Posterior cingulate gyrus (tissue), 11 donors: ENCODE results near the gene MAML2.
"Not testable (repeated sequence)": the region's sequence is repeated elsewhere in the genome, so short reads cannot be mapped to it uniquely, and the experiment has no call there.

Experiments used
- DNase-seq, 10 donors: peaks; one replicate each; pipeline versions ENCODE4 v3.0.0 to v3.0.0-alpha.2; 2020 to 2021; ENCODE audit warnings: mixed read lengths in 3 of 10
- intact Hi-C: fragments of 100-400 bp; cut with DNase I; formaldehyde crosslinking; loops from one replicate; pipeline ENCODE4 v1.15.1; 2023

Gene MAML2

GRCh38 chr11:96197801-96198701 lies 144.9 kb downstream of the MAML2 start:
- no peak for DNase-seq
- intact Hi-C loops, result no loop called here

DNA sequence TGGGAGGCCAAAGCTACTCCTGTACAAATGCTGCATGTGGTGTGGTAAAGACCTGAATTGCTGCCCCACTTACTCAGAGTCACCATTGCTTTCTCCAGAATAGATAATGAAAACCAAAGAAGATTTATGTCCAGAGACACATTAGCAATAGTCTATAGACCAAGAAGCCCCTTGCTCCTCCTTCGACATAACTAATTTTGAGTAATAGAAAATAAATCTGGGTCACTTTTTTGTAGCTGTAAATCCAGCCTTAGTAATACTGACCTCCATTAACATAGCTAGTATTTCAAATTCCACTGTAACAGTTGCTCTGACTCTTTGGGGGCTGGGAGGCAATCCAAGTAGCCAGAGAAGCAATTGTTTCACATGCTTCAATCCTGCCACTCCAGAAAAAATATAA lies 145.9 kb downstream of the MAML2 start:
- intact Hi-C loops, result no loop called here
- DNase-seq, result no peak

DNA sequence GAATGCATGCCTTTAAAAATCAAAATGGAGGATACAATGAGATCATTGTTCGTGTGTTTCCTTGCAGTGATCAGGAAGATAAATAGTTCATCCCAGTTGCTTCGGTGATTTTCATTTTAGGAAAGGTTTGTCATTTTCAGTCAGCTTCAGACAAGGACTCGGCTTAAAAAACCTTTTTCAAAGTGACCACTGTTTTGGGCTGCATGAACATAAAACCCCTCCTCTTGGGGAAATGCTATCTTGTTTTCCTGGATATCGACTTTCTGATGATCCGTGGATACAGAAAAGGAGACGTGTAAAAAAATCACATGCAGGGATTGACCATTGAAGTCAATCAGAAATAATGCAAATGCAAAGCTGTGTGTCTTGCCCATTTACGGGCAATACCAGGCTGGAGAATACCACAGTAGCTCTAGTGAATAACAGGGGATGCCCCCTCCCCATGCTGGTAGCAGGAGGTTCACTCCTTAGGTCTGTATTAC lies 146.8 kb downstream of the MAML2 start:
- intact Hi-C loops, result no loop called here
- DNase-seq, result no peak

- DNase-seq, result no peak
- intact Hi-C loops, result no loop called here
Measured at GRCh38 chr11:96195671-96196070, 147.3 kb downstream of the MAML2 start.

DNA sequence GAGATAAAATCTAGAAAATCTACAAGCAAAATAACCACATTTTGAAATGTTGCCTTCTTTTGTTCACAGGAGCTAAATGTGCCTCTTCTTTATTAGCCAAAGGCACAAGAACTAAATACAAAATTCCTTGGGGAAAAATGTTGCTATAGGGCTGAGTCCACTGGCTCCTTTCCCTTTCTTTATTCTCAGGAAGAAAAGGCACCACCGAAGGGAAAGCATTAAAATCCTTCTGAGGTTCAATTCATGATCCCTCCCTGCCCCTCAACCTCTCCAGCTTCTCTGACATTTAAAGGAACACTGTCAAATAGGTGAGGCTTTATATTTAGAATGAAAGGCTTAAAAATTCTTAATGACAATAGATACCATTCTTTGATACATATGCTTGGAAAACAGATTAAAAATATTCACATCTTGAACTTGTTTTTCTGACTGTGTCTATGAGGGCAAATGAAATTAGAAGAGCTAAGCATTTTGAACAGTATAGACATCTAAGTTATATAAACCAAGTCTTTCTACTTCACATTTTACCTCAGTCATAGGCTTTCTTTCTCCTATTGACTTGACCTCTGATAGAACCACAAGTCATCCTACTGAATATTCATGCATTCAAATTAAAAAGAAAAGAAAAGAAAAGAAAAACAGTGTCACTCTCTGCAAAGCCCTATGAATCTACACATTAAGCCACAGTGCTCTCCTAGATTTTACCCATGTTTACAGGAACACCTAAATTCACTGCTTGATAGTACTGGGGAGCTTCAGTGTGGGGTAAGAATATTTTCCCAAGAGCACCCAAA lies 148.2 kb downstream of the MAML2 start:
- intact Hi-C loops, result no loop called here
- DNase-seq, result no peak

- no peak for DNase-seq
- intact Hi-C loops, result no loop called here
Measured at GRCh38 chr11:96193745-96194443, 149.1 kb downstream of the MAML2 start.

GRCh38 chr11:96191752-96192151 lies 151.2 kb downstream of the MAML2 start:
- no peak for DNase-seq
- intact Hi-C loops, result no loop called here

- DNase-seq, result no peak
- intact Hi-C loops, result no loop called here
Measured at GRCh38 chr11:96189351-96189750, 153.6 kb downstream of the MAML2 start.

DNA sequence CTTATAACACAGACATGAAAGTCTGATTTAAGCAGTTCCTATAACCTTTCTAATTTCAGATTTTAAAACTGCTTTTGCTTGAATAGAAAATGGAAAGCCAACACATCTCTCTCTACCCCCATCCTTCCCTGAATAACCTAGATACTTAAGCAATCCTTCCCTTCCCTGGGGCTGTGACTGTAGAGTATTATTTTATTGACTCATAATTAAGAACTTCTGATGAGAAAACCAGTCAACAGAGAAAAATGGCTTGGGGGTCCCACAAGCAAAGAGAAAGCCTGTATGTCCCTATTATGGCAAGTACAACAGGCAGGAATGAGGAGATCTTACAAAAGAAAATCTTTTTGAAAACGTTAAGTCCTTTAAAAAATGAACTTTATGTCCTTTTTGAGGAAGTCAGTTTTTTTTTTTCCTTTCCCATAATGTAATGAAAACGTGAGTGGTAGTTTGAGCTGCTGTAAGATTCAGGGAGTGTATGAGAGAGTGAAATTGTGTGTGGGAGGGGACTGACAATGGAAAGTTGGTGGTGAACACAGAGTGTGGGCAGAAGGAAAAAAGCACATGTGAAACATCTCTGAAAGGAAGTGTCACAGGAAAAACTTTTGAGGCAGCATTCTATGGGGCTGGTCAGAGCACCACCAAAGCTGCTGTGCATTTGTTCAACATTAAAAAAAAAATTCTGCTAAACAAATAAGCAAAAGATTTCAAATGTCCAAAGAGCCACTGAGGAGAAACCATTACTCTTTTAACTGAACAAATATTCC lies 154.6 kb downstream of the MAML2 start:
- DNase-seq, result no peak

DNA sequence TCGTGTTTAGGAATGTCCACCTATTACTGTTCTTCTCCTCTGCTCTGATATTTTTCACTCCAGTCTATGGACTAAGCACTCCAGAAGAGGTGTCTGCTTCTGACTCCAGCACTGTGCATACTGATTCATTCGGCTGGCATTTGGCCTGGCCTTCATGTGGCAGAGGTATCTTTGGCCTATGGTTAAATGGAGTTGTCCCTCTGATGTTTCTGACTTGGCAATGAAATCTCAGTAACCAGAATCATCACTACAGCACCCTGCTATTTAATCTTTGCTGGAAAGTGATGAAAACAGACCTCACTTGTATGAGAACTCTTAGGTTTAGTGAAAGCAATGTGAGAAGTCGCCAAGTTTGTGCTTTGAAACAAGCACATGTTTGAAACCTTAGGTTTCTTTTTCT lies 155.2 kb downstream of the MAML2 start:
- intact Hi-C loops, result no loop called here
- no peak for DNase-seq

More for the DNA sequence above, 154.6 kb downstream of the MAML2 start:
- intact Hi-C loops, result no loop called here

DNA sequence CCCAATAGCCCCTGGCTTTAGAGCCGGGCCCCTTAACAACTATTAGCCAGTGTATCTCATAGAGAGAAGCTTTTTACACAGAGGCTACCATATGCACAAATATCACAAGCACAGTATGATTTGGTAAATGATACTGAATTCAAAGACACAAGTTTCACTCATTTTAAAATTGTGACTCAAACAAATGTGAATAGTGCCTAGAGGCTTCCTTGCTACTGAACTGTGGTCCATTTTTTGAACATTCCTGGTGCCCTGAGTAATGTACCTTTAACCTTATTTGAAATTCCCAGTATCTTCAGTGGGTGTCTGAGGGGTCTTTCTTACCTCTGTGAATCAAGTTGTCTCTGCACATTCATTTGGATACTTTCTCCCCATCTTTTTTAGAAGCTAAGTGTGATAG lies 156.2 kb downstream of the MAML2 start:
- no peak for DNase-seq
- intact Hi-C loops, result no loop called here

DNA sequence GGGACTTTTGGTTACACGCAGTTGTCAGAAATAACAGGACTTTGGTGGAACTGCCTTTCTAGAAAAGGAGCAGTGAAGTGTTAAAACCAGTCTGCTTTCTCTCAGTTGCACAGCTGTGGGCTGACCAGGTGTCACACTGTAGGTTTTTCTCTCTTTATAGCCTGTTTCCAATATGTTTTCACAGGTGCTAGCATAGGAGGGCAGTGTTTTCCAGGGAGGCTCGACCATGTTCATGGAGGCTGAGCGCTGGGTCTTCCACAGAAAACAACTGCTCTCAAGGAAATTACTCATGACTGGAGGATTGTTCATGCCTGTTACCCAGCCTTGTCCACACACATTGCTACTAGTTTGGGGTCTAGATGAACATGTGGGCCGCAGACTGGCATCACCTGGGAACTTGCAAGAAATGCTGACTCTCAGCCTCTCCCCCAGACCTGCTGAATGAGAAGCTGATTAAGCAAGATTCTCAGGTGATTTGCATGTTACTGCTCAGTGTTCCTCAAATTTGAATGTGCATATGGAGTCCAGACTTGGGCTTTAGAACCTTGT lies 157.7 kb downstream of the MAML2 start:
- intact Hi-C loops, result no loop called here
- DNase-seq, result no peak

- intact Hi-C loops, DNase-seq: not testable (repeated sequence)
Measured at GRCh38 chr11:96180937-96181336, 162.1 kb downstream of the MAML2 start.

DNA sequence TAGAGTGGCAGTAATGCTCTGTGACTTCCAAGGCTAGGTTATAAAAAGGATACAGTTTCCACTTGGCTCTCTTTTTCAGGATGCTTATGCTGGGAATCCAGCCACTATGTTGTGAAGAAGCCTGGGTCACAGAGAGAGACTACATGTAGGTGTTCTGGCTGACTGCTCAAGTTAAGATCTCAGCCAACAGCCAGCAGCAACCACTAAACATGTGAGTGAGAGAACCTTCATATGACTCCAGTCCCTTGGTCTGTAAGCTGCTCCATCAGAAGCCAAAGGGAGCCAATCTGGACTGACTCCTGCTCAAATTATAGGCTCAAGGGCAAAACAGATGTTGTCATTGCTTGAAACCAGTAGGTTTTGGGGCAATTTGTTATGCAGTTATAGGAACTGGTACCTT lies 162.7 kb downstream of the MAML2 start:
- intact Hi-C loops, result no loop called here
- no peak for DNase-seq

- no peak for DNase-seq
Measured at GRCh38 chr11:96179905-96180304, 163.1 kb downstream of the MAML2 start.

GRCh38 chr11:96178887-96179279 lies 164.1 kb downstream of the MAML2 start:
- intact Hi-C loops, result no loop called here
- no peak for DNase-seq

More at GRCh38 chr11:96179905-96180304, 163.1 kb downstream of the MAML2 start:
- intact Hi-C loops, result no loop called here

GRCh38 chr11:96178049-96178886 lies 164.7 kb downstream of the MAML2 start:
- no peak for DNase-seq
- intact Hi-C loops, result no loop called here

GRCh38 chr11:96177146-96177545 lies 165.8 kb downstream of the MAML2 start:
- no peak for DNase-seq
- intact Hi-C loops, result no loop called here

- intact Hi-C loops, result no loop called here
- no peak for DNase-seq
Measured at GRCh38 chr11:96173906-96174305, 169.1 kb downstream of the MAML2 start.
